Stimulated activated CD8-positive, alpha-beta memory T cell treated with anti-CD3 and anti-CD28 coated beads, Interleukin-4, amount 100 ng/mL, for 48 hours (primary cell): ENCODE results near the gene PRKD3.

ENCODE experiments used
- DNase-seq: peaks from one replicate; pipeline ENCODE4 v3.0.0-alpha.2; 2020

Gene PRKD3

DNA sequence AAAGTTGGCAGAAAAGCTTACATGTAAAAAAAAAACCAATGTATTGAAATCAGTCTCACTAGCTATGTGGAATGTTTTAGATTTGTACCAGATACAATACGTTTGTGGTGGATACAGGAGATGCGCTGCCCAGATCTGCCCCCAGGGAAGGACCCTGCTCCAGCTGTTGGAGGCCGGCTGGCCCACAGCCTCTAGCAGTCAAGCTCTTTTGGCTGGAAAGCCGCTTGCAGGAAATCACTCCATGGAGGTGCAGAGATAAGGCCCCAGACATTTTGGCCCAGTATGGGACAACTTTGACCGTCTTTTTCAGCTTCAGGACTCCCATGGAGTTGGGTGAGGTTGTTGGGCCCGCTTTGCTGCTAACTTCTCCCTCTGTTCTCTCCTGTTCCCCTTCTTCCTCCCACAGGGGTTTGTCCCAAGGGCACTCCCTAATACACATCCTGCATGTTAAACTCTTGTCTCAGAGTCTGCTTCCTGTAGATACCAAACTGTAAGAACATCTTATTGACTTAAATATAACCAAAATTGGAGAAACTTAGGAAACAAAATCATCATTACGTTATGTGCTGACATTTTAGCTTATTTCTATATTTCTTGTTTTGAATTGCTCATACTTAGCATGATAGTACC is 18.1 kb upstream of the PRKD3 start:
- DNase-seq = no peak

DNA sequence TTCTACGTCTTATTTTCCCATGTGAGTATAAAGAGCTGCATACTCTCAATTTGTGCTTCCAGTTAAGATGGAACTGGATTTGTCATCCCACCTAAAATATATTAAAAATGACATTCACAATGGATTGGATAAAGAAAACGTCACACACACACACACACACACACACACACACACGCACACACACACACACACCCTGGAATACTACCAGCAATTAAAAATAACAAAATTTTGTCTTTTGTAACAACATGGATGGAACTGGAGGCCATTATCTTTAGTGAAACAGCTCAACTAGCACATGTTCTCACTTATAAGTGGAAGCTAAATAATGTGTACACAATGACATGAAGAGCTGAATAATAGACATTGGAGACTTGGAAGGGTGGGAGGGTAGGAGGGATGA is 16.0 kb upstream of the PRKD3 start:
- DNase-seq = no peak

DNA sequence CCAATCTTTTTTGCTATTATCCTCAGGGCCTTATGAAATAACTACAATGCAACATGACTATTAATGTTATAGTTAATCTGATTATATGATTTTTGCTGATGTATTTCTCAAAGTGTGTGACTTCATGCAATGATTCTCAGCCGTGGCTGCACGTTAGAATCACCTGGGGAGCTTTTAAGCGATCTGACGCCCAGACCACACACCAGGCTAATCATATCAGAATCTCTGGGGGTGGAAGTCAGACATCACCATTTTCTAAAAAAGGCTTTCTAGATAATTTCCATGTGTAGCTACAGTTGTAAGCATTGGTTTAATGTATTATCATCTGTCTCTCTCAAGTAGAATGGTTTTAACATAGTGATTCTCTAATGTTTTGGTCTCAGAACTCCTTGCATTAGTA is 14.3 kb upstream of the PRKD3 start:
- DNase-seq = no peak

DNA sequence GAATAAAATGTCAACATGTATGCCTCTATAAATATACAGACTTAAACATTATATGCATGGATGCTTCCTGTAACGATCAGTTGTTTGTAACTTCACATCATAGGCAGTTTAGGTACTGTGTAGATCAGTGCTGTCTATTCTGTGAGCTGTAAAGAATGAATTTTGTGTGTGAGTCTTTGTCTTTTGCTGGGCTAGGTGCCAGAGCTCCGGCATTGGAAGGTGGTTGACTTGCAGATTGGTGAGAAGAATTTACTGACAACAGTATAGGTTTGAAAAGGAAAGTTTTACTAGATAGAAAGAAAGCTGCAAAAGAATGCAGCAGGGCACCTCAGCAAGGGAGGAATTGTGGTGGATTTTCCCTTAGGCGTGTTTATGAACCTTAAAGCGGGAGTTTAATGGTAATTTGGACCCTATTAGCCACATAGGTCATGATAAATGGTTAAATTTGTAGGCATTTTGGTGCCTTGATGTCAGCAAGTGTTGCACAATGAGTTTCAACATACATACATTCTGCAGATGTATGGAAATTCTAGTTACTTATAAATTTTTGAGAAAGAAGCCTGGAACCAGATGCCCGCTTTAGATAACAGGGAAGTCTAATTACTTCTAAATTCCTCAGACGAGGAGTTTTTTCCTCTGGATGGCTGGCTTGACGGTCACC is 13.1 kb upstream of the PRKD3 start:
- DNase-seq = no peak

DNA sequence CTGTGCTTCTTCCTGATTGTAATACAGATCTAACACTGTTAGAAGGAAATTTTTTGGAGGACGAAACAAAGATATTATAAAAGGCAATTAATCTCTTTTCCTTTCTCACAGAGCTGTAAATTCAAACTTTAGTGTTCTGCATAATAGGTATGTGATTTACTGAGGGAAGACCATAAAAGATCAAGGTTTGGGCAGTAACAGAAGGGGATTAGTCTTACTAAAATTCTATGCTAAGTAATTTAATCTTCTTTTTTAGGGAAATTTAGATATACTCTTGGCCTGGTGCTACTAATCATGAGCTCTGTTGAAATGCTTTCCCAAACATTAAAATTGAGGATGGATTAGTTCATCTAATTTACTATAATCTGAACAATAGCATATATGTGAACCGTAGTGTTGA is 11.0 kb upstream of the PRKD3 start:
- DNase-seq = no peak

DNA sequence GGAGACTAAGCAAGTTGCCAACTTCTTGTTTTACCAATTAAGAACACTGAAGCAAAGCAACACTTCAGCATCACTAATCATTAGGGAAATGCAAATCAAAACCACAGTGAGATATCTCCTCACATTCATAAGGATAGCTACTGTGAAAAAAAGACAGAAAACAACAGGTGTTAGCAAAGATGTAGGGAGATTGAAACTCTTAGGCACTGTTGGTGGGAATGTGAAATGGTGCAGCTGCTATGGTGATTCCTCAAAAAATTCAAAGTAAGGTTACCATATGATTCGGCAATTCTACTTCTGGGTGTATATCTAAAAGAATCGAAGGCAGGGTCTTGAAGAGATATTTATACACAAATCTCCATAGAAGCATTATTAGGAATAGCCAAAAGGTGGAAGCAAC is 8.6 kb upstream of the PRKD3 start:
- no peak for DNase-seq

DNA sequence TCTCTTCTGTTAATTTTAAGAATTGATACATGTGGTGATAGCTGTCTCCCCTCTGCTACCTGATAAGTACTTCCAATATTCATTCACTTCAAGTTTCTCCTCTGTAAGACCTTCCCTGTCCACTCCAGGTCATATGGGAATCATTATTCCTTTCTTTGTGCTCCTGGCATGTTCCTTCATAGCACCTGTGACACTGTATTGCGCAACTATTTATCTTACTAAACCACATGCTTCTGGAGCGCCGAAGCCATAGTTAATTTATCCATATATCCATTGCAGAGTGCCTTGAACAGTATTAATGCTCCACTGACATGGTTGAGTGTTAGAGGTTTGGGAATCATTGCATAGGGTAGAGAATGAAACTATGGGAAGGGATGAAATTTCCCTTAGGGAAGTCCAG is 7.9 kb upstream of the PRKD3 start:
- no peak for DNase-seq

DNA sequence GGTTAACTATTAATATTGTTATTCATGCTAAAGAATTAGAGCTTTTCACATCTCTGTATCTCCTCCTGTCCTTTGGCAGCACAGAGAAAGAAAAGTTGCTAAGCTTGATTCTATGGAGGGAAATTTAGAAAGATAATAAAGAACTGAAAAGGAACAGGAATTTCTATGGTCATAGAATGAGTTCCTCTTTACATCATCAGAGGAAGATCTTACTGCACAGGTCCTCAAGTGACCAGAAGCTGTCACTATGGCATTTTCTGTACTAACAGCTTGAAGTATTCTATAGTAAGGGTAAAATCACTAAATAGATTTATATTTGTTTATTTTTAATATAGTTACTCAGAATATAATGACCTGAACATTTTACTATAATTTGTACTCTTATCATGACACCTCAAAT is 6.0 kb upstream of the PRKD3 start:
- no peak for DNase-seq

DNA sequence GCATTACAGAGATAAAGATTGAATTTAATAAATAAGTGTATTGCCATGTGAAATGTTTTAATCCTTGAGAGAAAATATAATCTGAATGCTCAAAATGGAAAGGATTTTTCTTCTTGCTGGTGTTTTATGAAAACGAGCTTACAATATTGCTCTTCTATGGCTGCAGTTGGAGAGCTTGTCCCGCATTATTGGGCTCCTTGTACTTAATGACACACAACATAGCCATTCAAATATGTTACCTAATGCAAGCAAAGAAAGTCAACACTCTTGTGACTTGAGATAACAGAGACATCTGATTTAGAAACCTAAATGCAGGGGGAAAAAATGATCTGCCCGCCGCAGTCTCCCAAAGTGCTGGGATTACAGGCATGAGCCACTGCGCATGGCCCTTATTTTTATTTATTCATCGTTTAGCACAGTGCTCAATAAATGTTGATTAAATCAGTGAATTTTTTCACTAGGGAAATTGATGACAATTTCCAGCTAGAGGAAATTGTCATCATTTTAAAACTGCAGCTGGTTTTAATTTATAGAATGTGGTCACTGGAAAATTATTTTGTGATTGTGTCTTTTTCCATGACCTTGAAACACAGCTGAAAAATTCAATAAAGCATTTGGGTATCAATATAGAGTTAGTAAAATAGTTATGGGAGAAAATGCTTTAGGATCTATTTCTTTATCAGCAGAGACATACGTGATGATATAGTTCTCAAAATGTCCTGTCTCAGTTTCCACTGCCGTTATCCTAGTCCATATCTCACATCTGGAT is 2.4 kb upstream of the PRKD3 start:
- no peak for DNase-seq

DNA sequence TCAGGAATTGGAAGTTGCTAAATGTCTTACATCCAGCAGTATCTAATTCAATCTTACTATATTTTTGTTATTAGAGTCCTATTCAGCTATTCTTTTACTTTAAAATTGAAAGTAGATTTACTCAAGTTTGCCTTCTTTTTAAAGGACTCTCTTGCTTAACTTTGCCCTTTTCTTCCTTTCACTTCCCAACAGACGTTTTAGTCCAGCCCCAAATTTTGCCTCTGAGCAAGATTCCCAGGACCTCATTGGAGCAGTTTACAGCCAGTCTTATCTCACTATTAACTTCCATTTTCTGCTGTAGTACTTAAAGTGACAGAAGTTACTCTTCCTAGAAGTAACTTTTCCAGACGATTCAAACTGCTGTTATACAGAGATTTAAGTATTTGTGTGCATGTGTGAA is 1.7 kb upstream of the PRKD3 start:
- no peak for DNase-seq

DNA sequence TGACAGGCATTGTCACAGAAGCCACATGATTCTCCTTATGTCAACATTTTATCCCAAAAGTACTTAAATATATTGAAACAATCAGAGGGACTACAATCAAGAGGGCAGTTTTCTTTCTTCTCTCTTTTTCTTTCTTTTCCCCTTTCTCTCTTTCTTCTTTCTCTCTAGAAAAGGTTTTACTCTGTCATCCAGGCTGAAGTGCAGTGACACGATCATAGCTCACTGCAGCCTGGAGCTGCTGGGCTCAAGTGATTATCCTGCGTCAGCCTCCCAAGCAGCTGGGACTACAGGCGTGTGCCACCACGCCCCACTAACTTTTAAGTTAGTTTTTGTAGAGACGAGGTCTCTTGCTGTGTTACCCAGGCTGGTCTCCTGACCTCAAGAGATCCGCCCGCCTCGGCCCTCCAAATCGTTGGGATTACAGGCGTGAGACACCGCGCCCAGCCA is 1.0 kb upstream of the PRKD3 start:
- no peak for DNase-seq

DNA sequence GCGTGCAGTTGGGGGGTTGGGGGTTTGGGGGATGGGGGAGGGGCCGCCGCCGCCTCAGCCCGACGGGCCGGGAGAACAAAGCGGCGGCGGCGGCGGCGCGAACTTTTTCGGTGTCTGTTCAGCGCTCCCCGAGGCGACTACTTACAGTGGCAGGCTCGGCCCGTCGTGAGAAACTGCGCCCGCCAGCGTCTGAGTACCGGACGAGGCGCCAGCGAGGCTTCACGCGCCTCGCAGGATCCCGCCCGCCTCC is 172 bp downstream of the PRKD3 start:
- DNase-seq = no peak

DNA sequence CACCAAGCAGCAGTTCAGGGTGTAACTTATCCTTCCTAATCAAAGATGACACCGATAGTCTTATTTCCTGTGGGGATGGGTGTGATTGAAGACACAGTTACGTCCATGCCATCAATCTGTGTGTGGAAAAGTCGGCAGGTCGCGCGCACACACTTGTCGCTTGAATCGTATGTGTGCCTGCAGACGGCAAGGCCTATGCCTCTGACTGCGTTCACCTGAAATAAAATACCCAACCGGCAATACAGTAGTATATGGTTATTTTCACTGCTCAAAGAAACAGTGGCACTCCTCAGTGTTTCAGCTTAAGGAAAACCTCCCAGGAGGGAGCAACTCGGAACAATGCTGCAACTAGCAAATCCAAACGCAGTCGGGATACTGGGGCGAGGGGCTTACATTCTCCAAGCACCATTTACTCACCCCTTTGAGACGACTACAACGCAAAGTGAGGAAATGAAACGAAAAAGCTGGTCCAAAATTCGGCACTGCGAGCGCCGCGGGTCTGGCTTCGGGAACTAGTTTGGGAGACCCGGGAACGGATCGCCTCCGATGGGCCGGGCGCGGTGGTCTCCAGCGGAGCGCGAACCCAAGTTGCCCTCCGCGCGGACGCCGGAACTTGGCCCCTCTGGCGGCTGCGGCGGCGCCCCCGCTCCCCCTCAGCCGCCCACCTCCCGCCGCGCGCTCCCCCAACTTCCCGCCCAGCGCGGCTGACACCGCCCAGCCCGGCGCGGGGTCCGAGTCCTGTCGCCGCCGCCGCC is 675 bp downstream of the PRKD3 start:
- peak; percentile 52 for DNase-seq

DNA sequence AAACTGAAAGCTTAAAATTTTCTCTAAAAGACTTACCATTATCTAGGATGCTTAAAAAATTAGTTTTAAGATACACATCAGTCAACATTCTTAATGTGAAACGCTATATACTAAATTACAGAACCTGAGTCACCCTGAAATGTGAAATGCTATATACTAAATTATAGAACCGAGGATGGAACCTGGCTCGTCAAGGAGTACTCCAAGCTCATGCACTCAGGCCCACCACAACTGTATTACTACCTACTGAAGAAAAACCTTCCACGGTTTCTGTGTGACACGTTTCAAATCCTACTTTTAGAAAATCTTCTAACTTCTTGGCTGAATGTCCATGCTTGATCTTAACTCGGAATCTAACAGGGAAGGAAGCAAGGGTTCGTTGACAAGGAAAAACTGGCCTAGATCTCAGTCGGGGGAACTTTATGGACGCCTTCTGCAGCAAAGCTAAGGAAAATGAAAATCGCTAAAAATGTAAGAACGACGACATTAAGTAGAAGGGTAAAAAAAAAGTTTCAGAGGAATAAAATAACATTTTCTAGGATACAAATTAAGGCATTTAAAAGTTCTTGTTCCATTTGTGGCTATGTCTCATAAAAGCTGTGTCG is 1.4 kb downstream of the PRKD3 start:
- no peak for DNase-seq

DNA sequence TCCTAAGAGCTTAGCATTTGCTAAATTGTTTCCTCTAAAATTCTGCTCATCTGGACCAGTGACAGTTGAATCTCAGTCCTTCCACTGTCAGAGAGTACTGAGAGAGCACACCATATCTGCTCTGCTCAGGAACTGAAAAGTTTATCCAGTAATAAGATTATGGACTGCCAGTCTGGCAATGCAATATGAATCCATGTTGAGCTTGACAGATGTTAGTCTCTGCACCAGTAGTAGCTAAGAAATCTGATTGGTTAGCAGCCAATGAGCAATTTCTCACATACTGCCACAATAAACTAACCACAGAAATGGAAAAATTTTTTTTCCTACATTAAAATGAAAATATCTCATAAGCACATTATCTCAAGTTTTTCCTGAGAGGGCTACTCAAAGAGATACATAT is 2.3 kb downstream of the PRKD3 start:
- DNase-seq = no peak

DNA sequence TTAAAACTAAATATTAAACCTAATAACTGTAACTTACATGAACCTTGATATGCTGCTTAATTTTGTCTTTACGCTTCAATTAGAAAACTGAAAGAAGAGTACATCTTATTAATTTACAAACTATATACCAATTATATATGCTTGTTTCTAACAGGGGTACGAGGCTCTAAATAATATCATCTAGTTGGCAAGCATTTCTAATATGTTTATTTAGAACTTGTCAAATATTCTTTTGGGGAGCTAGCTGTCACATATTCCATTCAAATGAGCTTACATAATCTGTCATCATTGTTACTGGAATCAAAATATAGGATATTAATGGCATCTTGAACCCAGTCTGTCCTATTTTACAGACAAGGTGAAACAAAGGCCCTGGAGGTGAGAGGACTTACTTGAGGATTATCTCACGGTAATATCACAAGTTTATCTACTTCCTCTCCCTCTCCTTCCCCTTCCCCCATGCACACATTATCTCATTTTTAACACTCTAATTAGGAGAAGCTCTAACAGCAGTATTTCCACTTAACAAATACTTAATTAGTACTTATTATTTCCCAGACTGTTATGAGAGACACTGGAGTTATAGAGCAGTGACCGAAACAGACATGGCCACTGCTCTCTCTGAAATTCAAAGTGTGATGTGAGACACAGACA is 3.5 kb downstream of the PRKD3 start:
- DNase-seq = no peak

DNA sequence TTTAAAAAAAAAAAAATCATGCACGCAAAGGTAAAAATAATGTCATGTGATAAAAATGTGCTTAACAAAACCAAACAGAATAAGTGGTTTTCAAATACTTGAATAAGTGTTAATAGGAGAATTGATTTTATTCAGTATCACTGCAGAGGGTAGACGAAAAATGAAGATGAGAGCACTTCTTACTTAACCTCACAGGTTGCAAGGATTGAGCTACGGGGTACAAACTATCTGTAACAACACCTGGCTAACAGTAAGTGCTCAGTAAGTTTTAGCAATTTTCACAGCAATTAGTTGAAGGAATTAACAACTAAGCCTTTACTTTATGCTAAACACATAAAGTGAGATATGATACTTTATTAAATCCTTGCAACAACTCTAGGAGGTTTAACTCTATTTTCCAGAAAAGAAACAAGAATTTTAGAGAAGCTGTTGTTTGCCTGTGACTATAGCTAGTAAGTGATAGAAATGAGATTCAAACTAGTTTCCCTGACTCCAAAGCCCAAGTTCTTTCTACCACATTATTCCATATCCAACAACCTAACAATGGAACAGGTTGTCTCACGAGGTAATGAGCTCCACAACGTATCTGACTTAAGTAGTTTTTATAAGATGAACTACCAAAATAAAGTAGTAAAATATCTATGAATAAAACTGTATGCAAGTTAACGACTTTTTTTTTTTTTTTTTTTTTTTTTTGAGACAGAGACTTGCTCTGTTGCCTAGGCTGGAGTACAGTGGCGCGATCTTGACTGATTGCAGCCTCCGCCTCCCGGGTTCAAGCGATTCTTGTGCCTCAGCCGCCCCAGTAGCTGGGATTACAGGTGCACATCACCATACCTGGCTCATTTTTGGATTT is 4.7 kb downstream of the PRKD3 start:
- DNase-seq = no peak

DNA sequence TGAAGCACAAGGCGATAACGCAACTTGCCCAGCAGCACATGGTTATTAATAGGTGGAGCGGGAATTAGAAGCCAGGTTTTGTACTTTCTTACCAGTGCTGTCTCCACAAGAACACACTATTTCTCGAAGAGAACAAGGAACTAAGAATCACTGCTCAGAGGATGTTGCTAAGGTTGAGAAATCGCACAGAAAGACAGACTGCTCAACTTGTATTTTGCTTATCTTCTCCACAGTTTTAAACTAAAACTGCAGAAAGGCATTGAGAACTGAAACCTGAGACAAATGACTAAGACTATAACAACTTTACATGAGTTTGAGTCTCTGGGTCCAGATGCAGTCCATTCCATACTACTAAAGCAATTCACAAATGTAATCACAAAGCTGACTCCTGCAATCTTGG is 6.2 kb downstream of the PRKD3 start:
- no peak for DNase-seq

DNA sequence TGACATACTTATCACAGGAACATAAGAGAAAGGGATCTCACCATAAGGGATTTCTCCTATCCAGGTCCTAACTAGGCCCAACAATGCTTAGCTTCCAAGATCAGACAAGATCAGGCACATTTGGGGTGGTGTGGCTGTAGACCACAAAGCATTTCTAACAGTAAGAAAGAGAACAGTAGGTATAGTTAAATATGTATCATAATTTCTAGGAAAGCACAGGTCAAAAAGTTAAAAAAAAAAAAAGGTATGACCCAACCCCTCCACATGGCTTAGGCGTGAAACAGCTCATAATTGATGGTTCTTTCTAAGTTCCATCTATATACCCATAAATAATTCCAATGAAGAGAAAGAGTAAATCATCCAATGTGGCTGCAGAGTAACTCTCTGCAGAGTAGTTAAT is 6.9 kb downstream of the PRKD3 start:
- DNase-seq = no peak

DNA sequence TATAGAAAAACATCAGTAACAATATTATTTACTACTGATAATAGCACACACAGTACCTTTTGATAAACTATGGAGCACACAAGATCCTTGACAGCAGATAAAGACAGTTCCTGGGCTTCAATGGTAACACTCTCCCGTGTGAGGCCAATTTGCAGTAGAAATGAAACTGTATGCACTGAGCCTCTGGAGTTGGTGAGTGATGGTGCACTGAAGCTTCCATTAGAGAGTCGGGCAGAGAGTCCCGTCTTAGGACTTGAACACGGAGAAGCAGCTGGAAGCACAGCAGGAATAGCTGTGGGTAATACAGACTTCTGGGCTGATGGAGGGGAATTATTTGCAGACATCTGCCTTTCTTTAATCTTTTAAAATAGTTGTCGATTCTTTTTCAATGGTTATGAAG is 8.5 kb downstream of the PRKD3 start:
- no peak for DNase-seq

DNA sequence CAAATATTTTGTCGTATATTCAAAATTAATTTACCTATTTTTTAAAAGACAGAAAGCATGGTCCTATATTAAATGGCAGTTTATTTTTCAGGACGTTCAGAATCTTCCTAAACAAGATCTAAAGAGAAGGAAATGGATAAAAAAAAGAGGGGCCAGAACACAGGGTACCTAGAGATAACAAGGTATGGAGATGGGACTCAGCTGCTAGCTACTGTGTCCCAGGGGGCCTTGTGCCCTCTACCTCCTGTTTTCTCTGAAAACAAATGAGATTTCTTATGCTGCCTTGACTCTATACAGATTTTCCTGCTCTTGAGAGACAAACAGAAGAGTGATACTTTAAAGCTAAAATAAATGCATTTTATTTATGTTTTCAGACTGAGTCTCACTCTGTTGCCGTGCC is 9.3 kb downstream of the PRKD3 start:
- no peak for DNase-seq

DNA sequence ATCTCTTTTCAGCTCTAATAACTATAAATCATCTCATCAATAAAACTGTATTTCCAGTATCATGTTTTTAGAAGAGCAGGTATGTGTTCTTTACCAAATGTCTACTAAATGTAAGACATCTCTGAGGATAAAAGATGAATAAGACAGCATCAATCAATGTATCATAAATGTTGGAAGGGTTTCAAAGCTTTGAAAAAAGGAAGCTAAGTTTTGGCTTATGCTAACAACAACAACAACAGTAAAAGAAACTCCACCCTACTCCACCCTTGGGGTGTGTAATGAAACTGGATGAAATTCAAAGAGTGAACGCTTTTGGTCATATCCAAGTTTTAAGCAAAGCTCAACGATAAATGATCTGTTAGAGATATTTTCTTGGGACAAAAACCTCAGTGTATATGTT is 17.1 kb downstream of the PRKD3 start:
- no peak for DNase-seq
